GM12865 (cell line): ENCODE results near the gene SPATC1L.
"Not testable (repeated sequence)": the region's sequence is repeated elsewhere in the genome, so short reads cannot be mapped to it uniquely, and the experiment has no call there.

Source experiments
- DNase-seq: peaks from one replicate; pipeline ENCODE4 v3.0.0; 2010; ENCODE audit warnings: low read depth
- H3K4me3 ChIP-seq: 2 replicates; pipeline ENCODE4 v1.5.1; 2011; ENCODE audit warnings: mild to moderate bottlenecking, low read depth, low read length, control low read depth
- CTCF ChIP-seq: IDR thresholded peaks from 2 replicates; pipeline ENCODE4 v1.5.1; 2011; ENCODE audit warnings: low read length, control low read depth, low read depth, inconsistent platforms; ENCODE audit not compliant: insufficient read depth; ENCODE audit errors: missing control alignments

SPATC1L gene

GRCh38 chr21:46226146-46226545, 41.9 kb upstream of the SPATC1L start:
- DNase-seq: no peak
- H3K4me3 ChIP-seq: peak overlapping the region; percentile 90
- TF ChIP-seq CTCF: no peak

- not testable (repeated sequence) for H3K4me3 ChIP-seq, DNase-seq
These were observed 39.4 kb upstream of the SPATC1L start for GRCh38 chr21:46223661-46224060.

GRCh38 chr21:46223217-46223616, 39.0 kb upstream of the SPATC1L start:
- no peak overlapping the region for H3K4me3 ChIP-seq
- DNase-seq: no peak
- no peak for TF ChIP-seq CTCF

- no peak for TF ChIP-seq CTCF
- H3K4me3 ChIP-seq: no peak overlapping the region
- no peak for DNase-seq
These were observed 38.3 kb upstream of the SPATC1L start for GRCh38 chr21:46222436-46223116.

- no peak for DNase-seq
- no peak for TF ChIP-seq CTCF
- no peak overlapping the region for H3K4me3 ChIP-seq
These were observed 37.6 kb upstream of the SPATC1L start for GRCh38 chr21:46221664-46222435.

- TF ChIP-seq CTCF: no peak
These were observed 36.6 kb upstream of the SPATC1L start for GRCh38 chr21:46220847-46221246.

GRCh38 chr21:46220275-46220810, 36.1 kb upstream of the SPATC1L start:
- no peak for DNase-seq
- H3K4me3 ChIP-seq: no peak overlapping the region
- no peak for TF ChIP-seq CTCF

More at GRCh38 chr21:46220847-46221246, 36.6 kb upstream of the SPATC1L start:
- DNase-seq: no peak
- H3K4me3 ChIP-seq: no peak overlapping the region
